Effector CD4-positive, alpha-beta T cell (primary cell): ENCODE measurements around the gene ADORA2A.
"Not testable (repeated sequence)": the region's sequence is repeated elsewhere in the genome, so short reads cannot be mapped to it uniquely, and the experiment has no call there.

Experiments
- DNase-seq: peaks from one replicate; pipeline ENCODE4 v3.0.0-alpha.2; 2020

The ADORA2A gene

DNA sequence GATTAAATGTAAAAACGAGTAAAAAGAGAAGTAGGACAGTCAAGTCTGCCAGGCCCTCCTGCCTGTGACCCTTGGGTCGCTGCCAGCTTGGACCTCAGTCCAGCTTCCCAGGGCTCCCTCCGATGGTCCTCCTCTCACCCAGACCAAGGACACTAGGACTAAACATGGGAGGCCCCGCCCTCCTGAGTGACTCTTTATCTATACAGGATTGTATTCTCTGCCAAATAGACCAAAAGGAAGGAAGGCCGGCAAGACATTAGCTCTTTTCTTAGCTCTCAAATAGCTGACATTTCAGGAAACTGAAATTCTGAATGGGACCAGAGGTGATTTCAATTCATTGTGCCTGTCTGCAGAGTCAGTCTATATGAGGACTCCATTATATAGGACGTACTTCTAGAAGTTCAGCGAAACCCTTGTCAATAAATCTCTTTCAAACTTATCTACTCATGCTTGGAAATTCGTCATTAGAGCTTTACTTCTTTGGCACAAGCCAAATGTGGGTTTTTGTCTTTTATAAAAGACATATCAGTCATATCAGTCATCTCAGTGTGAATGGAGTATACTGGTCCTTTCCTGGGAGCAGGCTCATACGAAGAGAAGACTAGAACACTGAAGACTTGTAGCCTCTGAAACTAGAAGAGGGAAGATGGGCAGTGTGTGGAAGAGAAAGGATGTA lies 28.5 kb downstream of the ADORA2A start:
- no peak for DNase-seq

DNA sequence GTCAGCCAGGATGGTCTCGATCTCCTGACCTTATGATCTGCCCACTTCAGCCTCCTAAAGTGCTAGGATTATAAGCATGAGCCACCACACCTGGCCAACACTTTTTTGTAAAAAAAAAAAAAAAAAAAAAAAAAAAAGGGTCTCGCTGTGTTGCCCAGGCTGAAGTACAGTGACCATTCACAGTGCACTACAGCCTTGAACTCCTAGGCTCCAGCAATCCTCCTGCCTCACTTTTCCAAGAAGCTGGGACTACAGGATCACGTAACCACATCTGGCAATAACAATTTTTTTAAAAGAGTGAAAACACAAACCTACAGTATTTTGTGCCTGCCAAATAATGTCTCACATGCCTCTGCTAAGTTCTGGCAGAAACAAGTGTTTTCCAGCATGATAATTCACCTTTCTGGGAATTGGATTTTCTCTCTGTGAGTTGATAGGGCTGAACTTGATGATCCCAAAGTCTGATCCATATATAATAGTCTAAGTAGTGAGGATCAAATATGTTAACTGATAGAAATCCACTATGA lies 30.6 kb downstream of the ADORA2A start:
- no peak for DNase-seq

DNA sequence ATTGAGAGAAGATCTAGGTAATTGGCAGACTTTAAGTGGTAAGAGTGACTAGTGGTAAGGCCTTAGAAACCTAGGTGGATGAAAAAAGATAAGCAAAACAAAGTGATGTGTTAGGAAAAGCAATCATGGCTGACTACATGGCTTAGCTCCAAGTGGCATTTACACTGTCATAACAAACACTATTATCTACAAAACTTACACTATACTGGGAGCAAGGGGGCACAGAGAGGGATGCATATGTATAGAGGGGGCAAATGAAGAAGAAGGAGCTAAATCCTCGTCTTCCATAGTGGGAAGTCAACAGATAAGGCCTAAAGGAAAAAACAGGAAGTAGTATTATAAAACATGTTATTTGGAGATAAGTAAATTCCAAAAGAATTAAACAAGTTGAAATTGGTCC lies 32.5 kb downstream of the ADORA2A start:
- DNase-seq: no peak

DNA sequence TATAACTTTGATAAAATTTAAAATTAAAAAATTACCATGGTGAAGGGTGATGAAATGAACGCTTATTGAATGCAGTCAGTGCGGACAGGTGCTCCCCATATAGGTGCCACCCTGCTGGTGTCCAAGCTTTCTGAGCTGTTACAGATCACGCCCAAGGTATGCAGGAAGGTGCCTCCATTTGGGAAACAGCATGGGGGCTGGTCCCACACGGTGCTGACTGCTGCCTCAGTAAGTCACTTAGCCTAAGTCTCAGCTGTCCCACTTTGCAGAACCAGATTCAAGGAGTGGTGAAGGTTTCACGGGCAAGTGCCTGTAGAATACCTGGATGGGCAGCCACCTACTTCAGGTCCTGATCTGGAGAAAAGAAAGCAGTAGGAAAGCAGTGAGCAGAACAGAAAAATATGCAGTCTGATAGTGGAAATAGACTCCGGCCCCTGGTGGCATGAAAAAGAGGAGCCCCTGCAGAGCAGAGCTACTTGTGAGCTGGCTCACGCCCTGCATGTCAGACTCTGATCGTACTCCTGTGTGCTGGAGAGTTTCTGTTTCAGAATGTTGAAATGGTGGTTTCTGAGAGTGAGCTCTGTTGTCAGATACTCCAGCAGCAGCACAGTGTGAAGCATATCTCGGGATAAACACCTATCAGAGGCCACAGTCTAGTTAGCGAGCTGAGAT lies 33.2 kb downstream of the ADORA2A start:
- DNase-seq: no peak

DNA sequence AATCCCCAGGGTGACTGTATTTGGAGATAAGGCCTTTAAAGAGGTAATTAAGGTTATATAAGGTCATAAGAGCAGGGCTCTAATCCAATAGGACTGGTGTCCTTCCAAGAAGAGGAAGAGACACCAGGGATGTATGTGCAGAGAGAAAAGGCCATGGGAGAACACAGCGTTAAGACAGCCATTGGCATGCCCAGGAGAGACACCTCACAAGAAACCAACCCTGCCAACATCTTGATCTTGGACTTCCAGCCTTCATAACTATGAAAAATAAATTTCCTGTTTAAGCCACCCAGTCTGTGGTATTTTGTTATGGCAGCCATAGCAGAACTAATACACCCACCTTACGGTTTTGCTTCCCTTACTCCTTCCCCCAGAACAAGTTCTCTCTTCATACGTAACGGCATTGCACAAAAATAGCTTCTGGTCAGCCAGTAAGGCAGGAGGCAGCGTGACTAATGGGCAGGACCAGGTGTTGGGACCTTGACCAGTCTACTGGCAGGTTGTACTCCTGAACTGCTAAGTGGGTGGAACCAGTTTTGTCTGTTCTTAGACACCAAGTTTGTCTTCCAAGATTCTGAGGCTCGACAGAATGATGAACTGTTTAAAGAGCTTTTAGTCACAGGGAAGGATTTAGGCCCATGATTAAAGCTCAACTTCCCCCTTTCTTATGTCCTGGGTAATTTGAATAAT lies 35.8 kb downstream of the ADORA2A start:
- DNase-seq: no peak

DNA sequence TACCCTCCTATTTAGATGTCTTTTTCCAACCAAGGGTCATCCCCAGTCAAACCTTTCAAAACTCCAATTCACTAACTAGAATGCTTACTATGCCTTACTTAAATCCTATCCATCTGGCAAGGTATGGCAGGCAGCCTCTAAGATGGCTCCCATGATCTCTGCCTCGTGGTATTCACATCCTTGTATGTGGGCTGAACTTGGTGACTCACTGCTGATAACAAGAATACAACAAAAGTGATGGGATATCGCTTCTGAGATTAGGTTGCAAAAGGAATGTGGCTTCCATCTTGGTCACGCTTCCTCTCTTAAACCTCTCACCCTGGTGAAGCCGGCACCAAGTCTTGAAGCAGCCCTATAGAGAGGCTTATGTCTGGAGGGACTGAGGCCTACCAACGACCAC lies 38.2 kb downstream of the ADORA2A start:
- DNase-seq: no peak

DNA sequence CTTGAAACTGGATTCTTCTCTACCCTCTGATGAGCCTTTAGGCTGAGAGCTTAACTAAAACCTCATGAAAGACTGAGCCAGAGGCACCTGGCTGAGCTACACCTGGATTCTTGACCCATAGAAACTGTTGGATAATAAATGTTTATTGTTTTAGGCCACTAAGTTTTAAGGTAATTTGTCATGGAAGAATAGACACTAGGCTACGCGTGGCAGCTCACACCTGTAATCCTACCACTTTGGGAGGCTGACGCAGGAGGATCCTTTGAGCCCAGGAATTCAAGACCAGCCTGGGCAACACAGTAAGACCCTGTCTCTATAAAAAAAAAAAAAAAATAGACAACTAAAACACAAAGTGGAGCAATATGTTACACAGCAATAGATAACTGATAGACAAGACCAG lies 38.6 kb downstream of the ADORA2A start:
- DNase-seq: no peak

DNA sequence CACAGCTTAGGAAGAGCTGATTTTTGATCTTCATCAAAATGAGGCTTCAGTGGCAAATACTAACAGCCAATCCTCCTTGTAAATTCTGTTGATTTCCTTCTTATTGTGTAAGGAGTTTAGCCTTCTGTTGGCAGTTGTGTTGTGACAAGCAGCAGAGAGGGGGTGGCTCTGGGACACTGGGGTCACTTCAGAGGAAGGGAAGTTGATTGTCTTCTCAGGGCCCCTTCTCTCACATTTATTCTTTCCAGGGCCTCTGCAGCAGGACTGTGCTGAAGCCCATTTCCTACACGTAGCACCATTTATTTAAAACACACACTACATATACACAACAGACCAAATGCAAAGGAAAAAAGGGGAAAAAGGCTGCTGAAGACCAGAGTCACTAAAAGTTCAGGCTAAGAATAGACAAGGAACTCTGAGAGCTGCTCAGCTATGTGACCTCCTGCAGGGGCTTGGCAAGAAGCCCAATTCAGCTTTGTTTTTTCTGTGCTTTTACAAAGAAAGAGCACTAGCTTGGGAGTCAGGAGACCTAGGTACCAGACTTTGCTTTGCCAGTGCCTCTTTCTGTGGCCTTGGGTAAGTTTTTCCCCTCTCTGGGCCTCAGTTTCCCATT lies 39.4 kb downstream of the ADORA2A start:
- no peak for DNase-seq

DNA sequence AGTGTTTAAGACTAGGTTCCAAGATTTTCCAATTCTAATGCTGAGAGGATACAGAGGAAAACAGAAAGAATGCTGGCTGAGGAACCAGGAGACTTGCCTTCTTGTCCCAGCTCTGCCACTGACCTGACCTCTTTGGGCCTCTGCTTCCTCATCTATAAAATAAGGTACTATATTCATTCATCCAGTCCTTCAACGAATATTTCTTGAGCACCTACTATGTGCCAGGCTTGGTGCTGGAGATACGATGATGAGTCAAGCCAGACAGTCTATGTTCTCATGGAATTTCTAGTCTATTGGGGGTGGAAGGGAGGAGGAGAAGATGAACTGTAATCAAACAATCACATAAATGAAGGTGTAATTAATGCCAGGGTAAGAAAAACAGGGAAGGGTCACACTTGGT lies 39.9 kb downstream of the ADORA2A start:
- DNase-seq: no peak

DNA sequence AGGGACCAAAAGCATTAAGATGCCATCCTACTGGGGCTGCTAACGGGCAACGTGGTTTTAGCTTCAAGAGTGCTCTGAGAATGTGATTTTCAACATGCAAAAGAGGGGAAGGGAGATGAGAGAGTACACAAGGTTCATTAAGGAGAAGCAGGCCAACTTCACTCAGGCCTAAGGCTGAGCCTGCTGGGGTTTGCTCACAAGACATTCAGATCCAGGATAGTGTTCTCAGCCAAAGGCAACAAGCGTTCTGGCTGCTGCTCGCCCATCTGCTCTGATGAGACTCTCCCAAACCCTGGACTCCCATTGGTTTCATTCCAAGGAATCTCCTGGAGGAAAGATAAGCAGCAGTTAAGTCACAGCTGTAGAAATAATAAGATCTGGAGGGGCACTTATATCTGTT lies 44.2 kb downstream of the ADORA2A start:
- DNase-seq: no peak

DNA sequence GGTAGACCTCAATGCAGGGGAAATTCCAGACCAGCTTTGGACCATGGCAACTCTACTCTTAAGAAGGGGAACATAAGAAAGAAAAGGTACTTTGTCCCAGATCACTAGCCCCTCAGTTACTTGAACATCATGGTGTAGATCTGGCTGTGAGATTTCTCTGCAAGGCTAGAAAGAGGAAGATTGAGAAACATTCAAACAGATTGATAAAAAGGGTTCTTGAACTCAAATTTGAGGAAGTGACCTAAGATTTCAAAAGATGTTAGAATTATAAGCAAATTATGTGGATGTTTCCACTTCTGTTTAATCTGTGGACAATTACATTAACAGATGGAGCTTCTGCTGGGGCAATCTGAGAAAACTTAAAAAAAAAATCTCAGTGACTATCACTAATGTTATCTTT lies 45.9 kb downstream of the ADORA2A start:
- DNase-seq: no peak

DNA sequence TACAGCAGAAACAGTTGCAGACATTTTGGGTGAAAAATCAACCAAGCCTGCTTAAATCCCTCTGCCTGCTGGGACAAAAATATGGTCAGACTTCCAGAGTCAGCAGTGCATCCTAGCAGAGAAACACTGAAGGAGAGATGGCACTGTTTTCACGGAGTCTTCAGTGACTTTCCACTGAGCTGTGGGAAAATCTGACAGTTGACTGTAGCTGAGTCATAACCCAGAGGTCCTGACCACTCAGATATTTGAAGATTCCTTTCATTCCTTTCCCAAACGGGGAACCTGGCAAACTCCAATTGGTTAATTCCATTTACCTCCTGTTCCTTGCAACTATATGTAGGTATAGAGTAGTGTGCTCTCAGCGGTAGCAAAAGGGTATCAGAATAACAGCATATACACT lies 46.8 kb downstream of the ADORA2A start:
- DNase-seq: no peak

DNA sequence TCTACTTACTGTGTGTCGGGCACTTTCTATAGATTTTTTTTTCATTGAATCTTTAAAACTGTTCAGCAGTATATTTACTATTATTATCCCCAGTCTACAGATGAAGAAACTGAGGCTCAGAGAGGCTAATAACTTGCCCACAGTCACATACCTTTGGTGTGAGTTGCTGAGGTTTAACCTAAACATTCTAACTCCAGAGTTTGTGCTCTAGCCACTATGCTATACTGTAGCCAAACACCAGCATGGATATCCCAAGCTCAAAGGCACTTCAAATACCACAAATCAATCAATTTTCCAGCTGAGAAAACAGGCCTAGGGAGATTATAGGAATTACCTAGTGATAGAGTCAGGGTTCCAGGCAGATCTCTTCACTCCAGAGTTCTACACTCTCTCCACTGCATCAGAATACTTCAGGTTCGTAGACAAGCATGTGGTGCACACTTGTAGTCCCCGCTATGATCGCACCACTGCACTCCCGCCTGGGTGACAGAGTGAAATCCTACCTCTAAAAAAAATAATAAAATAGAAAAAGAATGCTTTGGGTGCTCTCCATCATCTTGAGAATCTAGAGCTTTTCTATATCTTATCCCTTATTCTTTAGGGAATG lies 47.4 kb downstream of the ADORA2A start:
- DNase-seq: no peak

DNA sequence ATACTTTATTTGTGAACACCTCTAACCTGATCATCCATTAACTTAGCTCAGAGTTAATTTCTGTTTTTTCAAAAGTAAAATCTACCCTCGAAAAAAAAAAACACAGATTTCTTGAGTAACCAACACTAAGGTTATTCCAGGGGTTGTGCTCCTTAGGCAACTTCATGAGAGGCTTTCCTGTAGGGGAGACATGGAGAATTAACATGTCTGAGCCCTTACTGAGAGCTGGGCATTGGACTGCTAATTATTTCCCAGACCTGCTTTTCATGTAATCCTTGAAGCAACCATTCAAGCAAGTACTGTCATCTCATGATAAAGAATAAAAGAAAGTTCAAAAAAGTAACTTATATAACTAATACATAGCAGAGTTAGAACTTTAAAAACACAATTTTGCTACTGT lies 54.2 kb downstream of the ADORA2A start:
- DNase-seq: no peak

DNA sequence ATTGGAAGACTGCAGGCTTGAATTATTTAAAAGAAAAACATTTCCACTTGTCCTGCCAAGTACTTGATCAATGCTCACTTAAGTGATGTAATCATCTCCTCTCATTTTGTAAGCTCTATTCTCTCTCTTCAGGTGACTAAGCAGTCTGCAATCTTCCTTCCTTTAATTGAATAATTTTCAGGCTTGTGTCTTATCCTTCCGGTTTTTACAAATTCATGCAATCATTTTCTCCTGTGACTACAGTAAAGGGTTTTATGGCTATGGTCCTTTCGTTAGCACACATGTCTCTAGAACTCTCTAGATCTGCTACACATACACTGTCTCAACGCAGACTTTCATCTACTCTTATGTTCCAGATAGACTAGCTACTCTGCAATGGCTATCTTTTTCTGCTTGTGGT lies 55.2 kb downstream of the ADORA2A start:
- DNase-seq: no peak

DNA sequence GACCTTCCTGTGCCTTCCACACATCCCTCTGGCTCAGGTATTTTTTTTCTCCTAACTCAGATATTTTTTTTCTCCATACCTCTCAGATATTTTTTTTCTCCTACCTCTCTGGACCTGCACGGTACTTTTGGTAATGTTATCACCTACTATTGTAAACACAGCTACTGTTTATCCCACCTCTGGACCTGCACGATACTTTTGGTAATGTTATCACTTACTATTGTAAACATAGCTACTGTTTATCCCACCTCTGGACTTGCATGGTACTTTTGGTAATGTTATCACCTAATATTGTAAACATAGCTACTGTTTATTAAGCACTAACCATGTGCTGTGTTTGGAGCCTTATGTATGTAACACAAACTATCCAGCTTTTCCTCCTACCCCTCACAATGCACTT lies 55.6 kb downstream of the ADORA2A start:
- DNase-seq: no peak

DNA sequence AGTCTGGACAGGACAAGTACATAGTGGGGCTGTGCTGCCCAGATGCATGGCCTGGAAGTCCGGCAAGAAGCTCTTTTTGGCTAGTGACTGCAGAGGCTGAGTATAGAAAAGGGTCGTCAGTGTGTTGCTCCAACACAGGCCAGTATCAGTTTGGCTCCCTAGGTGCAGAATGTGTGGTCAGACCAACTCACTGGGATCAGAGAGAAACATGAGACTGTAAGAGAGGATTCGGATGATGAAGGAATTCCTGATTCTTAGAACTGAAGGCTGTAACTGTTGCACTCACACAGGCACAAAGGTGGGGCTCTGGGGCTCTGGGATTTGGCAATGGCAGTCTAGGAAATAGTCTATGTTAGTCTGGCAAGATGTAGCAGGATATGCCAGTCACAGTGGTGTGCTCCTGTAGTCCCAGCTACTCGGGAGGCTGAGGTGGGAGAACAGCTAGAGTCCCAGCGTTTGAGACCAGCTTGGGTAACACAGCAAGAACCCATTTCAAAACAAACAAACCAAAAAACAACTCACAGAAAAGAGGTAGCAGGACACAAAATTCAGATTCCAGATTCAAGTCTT lies 56.7 kb downstream of the ADORA2A start:
- DNase-seq: no peak

DNA sequence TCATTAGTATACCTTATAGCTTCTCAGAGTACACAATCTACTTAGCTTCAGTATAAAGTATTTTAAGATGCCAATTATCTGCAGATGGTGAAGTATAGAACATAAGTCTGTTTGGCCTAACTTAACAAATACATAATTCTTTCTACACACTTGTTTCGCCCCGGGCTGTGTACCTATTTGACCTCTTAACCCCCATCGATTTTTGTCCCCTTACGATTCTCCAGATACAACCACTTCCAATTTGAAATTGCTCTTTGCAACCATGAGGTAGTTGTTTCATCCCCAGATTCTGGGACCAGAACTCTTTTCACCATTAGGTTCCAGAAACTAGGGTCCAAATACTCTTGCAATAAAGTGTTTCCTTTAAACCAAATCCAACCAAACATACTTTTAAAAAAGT lies 57.8 kb downstream of the ADORA2A start:
- no peak for DNase-seq

DNA sequence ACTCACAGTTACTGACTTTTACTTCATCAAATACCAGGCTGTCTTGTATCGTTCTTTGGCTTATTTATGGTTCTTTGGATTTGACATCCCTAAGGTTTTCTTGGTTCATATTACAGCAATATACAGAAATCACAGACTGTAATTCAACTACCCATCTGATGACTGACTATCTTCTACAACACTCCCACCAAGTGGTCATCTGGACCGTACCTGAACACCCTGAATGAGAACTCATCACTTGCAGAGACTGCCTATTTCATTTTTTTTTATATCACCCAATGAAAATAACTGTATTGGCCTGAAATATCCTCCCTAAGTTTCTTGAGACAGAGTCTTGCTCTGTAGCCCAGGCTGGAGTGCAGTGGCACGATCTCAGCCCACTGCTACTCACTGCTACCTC lies 58.2 kb downstream of the ADORA2A start:
- no peak for DNase-seq

DNA sequence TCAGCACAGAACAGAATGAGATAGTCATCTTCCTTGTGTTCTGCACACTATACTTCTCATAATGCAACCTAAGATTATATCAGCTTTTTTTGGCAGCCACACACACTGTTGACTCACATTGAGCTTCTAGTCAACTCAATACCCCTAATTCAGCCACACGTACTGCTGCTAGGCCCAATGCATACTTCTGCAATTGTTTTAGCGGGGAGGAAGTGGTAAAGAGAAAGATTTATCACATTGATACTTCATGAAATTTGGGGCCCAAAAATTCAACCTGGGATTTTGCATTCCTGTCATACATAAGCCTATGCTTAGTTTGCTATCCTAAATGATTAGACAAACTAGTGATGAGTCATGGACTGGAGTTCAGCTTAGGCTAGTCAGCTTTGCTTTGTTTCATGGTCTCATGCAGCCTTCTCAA lies 59.1 kb downstream of the ADORA2A start:
- no peak for DNase-seq

DNA sequence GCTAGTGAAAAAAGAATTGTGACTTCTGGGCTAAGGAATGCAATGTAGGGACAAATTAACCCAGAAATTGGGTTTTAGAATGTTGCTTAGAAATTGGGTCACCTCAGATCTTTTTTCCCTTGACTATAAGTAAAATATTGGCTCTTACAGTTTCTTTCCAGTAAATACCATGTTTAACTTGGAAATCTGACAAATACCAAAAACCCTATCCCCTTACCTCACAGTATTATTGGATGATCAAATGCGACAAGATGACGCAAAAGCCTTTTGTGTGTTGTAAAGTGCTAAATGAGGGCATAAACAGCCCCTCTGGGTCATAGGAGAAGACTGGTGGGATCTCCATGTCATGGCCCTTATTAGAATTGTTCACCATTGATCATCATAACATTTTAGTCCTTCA lies 61.6 kb downstream of the ADORA2A start:
- no peak for DNase-seq

DNA sequence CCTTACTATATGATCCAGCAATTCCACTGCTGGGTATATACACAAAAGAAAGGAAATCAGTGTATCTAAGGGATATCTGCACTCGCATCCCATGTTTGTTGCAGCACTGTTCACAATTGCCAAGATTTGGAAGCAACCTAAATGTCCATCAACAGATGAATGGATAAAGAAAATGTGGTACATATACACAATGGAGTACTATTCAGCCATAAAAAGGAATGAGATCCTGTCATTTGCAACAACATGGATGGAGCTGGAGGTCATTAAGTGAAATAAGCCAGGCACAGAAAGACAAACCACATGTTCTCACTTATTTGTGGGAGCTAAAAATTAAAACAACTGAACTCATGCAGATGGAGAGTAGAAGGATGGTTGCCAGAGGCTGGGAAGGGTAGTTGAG lies 62.0 kb downstream of the ADORA2A start:
- DNase-seq: not testable (repeated sequence)
